ENCODE data around the gene TNS4. TPM values are rescaled to one million over a fixed set of nuclear protein-coding genes. Genes with fewer than 3 reads are reported as not detected.

Gene TNS4
- total RNA-seq, 1 donor from 2014 or later, result not detected

DNA sequence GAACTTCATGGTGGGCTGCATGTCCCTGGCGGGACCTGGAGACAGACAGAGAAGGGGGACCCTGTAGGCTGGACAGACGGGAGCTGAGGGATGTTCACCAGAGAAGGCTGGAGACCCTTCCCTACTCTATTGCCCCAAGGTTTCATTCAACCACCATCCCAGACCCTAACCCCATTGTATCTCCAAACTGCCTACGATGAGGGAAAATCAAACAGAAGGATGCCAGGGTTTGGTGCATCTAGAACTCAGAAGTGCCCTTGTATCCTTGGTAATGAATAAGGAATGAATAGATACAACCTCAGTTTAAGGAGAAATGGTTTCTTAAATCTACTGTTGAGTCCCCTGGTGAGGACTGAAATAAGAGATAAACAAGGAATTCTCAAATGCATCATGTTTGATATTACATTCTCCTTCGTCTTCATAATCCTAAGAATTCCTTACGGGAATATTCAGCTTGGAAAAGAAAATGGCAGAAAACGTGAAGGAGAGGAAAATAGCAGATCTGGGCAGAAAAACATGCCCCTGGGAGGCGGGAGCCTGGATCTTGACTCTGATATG, 16.4 kb downstream of the TNS4 start:
- Histone ChIP-seq H3K27ac (ENCODE audit: low read depth, low read length) (peak overlapping the region; percentile 96), H2AFZ (ENCODE audit: low read depth, low read length) (no peak overlapping the region), H3K36me3 (ENCODE audit: insufficient read depth, low read length) (no peaks in the 10 kb centered on the region), H3K9ac (ENCODE audit: low read length) (peak overlapping the region; percentile 82), H3K79me2 (ENCODE audit: insufficient read depth, low read length) (no peaks in the 10 kb centered on the region), H3K9me3 (ENCODE audit: insufficient read depth, low read depth, low read length) (no peaks in the 10 kb centered on the region), H3K4me2 (ENCODE audit: low read length) (peak overlapping the region; percentile 86), H3K4me1 (ENCODE audit: insufficient read depth, low read length) (peaks cover 36% of the 10 kb centered on the region), H3K27me3 (ENCODE audit: insufficient read depth, low read length) (no peaks in the 10 kb centered on the region), H4K20me1 (ENCODE audit: insufficient read depth, low read length) (no peaks in the 10 kb centered on the region), H3K4me3 (ENCODE audit: insufficient read depth, low read depth, low read length) (peak overlapping the region; percentile 26)
- TF ChIP-seq, protein P1, sequence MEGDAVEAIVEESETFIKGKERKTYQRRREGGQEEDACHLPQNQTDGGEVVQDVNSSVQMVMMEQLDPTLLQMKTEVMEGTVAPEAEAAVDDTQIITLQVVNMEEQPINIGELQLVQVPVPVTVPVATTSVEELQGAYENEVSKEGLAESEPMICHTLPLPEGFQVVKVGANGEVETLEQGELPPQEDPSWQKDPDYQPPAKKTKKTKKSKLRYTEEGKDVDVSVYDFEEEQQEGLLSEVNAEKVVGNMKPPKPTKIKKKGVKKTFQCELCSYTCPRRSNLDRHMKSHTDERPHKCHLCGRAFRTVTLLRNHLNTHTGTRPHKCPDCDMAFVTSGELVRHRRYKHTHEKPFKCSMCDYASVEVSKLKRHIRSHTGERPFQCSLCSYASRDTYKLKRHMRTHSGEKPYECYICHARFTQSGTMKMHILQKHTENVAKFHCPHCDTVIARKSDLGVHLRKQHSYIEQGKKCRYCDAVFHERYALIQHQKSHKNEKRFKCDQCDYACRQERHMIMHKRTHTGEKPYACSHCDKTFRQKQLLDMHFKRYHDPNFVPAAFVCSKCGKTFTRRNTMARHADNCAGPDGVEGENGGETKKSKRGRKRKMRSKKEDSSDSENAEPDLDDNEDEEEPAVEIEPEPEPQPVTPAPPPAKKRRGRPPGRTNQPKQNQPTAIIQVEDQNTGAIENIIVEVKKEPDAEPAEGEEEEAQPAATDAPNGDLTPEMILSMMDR (IDR thresholded peaks at IDR 0.05; ENCODE audit: insufficient read depth, low read depth, low read length), result no peak
- TF ChIP-seq EZH2 (IDR thresholded peaks at IDR 0.05; ENCODE audit: insufficient read depth, low read length), result no peak
- H3K4me1 Mint-ChIP-seq (ENCODE audit: low read depth, unreplicated experiment), result peaks cover 31% of the 10 kb centered on the region
- H3K27ac Mint-ChIP-seq (ENCODE audit: unreplicated experiment), result peak overlapping the region; percentile 97
- no peaks in the 10 kb centered on the region for H3K9me3 Mint-ChIP-seq (ENCODE audit: unreplicated experiment)
- no peaks in the 10 kb centered on the region for H3K27me3 Mint-ChIP-seq (ENCODE audit: low read depth, unreplicated experiment)
- no peak for FAIRE-seq
- H3K36me3 Mint-ChIP-seq (ENCODE audit: low read depth, unreplicated experiment), result no peaks in the 10 kb centered on the region
- H3K4me3 Mint-ChIP-seq (ENCODE audit: unreplicated experiment), result peak overlapping the region; percentile 28
- DNase-seq (ENCODE audit: low read depth), result no peak

DNA sequence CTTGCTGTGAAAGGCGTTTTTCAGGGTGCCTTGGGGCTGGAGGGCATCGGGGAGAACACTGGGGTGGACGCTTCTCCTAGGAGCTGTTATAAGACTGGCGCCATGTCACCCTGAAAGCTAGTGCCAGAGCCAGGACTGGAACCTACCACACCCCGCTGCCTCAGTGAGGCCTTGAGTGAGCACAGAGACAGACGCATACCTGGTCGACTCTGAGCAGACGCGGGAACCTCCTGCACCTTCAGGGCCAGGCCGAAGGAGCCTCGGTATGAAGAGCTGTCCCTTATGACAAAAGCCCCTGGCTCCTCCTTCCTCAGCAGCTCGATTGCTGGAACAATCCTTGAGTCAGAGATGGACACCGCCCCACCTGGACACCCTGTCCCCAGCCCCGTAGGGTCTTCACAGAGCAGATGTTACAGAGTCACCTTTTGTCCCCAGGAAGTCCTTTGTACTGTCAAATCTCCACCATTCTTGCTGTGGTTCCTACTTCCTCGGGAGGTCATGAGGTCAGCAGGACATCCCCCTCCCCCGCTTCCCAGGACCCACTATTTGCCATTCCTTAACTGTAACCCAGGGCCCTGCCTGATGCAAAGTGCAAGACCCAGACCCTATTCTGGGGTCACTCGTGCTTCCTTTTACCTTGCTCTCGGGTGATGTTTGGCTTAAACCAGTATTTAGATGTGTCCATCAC, 17.0 kb downstream of the TNS4 start:
- H3K27ac Mint-ChIP-seq (ENCODE audit: unreplicated experiment), result peak overlapping the region; percentile 77
- Histone ChIP-seq H3K79me2 (ENCODE audit: insufficient read depth, low read length) (no peaks in the 10 kb centered on the region), H3K4me3 (ENCODE audit: insufficient read depth, low read depth, low read length) (no peak overlapping the region), H3K36me3 (ENCODE audit: insufficient read depth, low read length) (no peaks in the 10 kb centered on the region), H3K4me2 (ENCODE audit: low read length) (no peak overlapping the region), H3K9me3 (ENCODE audit: insufficient read depth, low read depth, low read length) (no peaks in the 10 kb centered on the region), H3K4me1 (ENCODE audit: insufficient read depth, low read length) (peaks cover 32% of the 10 kb centered on the region), H4K20me1 (ENCODE audit: insufficient read depth, low read length) (no peaks in the 10 kb centered on the region), H2AFZ (ENCODE audit: low read depth, low read length) (no peak overlapping the region), H3K9ac (ENCODE audit: low read length) (no peak overlapping the region), H3K27me3 (ENCODE audit: insufficient read depth, low read length) (no peaks in the 10 kb centered on the region), H3K27ac (ENCODE audit: low read depth, low read length) (no peak overlapping the region)
- H3K4me3 Mint-ChIP-seq (ENCODE audit: unreplicated experiment), result peak overlapping the region; percentile 14
- no peaks in the 10 kb centered on the region for H3K36me3 Mint-ChIP-seq (ENCODE audit: low read depth, unreplicated experiment)
- H3K27me3 Mint-ChIP-seq (ENCODE audit: low read depth, unreplicated experiment), result no peaks in the 10 kb centered on the region
- DNase-seq (ENCODE audit: low read depth) (no peak), FAIRE-seq (no peak)
- peaks cover 31% of the 10 kb centered on the region for H3K4me1 Mint-ChIP-seq (ENCODE audit: low read depth, unreplicated experiment)
- TF ChIP-seq, protein P1 (IDR thresholded peaks at IDR 0.05; ENCODE audit: insufficient read depth, low read depth, low read length), result no peak
- TF ChIP-seq EZH2 (IDR thresholded peaks at IDR 0.05; ENCODE audit: insufficient read depth, low read length), result no peak
- no peaks in the 10 kb centered on the region for H3K9me3 Mint-ChIP-seq (ENCODE audit: unreplicated experiment)

DNA sequence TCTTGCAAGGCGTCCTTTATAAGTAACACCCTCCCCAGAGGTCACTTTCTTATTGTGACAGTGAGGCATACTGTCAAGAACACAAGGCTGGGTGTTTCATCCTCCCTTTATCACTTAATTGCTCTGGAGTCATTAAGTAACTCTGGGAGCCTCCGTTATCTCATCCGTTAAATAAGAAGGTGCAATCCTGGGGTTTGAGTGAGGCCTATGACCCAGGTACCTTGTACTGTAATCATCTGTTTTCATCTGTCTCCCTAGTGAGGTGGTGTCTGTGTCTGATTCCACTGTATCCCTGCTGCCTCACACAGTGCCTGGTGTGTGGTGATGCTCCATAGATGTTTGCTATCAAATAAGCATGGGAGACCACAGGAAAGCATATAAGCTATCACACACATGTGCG, 17.7 kb downstream of the TNS4 start:
- Mint-ChIP-seq H3K4me3 (ENCODE audit: unreplicated experiment) (no peak overlapping the region), H3K9me3 (ENCODE audit: unreplicated experiment) (no peaks in the 10 kb centered on the region), H3K27ac (ENCODE audit: unreplicated experiment) (peak overlapping the region; percentile 31), H3K36me3 (ENCODE audit: low read depth, unreplicated experiment) (no peaks in the 10 kb centered on the region), H3K4me1 (ENCODE audit: low read depth, unreplicated experiment) (peaks cover 29% of the 10 kb centered on the region), H3K27me3 (ENCODE audit: low read depth, unreplicated experiment) (peaks cover 2% of the 10 kb centered on the region)
- Histone ChIP-seq H3K4me2 (ENCODE audit: low read length) (no peak overlapping the region), H3K4me3 (ENCODE audit: insufficient read depth, low read depth, low read length) (no peak overlapping the region), H3K27ac (ENCODE audit: low read depth, low read length) (no peak overlapping the region), H3K9ac (ENCODE audit: low read length) (no peak overlapping the region), H3K79me2 (ENCODE audit: insufficient read depth, low read length) (no peaks in the 10 kb centered on the region), H3K9me3 (ENCODE audit: insufficient read depth, low read depth, low read length) (no peaks in the 10 kb centered on the region), H3K27me3 (ENCODE audit: insufficient read depth, low read length) (no peaks in the 10 kb centered on the region), H3K36me3 (ENCODE audit: insufficient read depth, low read length) (no peaks in the 10 kb centered on the region), H2AFZ (ENCODE audit: low read depth, low read length) (no peak overlapping the region), H4K20me1 (ENCODE audit: insufficient read depth, low read length) (no peaks in the 10 kb centered on the region), H3K4me1 (ENCODE audit: insufficient read depth, low read length) (peaks cover 32% of the 10 kb centered on the region)
- DNase-seq (ENCODE audit: low read depth) (no peak), FAIRE-seq (no peak)
- TF ChIP-seq, protein P1 (IDR thresholded peaks at IDR 0.05; ENCODE audit: insufficient read depth, low read depth, low read length), result no peak
- no peak for TF ChIP-seq EZH2 (IDR thresholded peaks at IDR 0.05; ENCODE audit: insufficient read depth, low read length)

All from astrocyte (in vitro differentiated cells and primary cell).